ENCODE data around the gene KAT6B. TPM values are rescaled to one million over a fixed set of nuclear protein-coding genes. Genes with fewer than 3 reads are reported as not detected.
"Not testable (repeated sequence)": the region's sequence is repeated elsewhere in the genome, so short reads cannot be mapped to it uniquely, and the experiment has no call there.

The KAT6B gene
- total RNA-seq (ENCODE audit: unreplicated experiment) = 18.1 TPM
- long read RNA-seq, partial matches to known transcripts = 1 of 2 reads
- long read RNA-seq, other reads (novel, unspliced or antisense) = 1 of 2 reads

- Mint-ChIP-seq H3K27ac (ENCODE audit: unreplicated experiment) (peak within 1 kb of the TSS; percentile 96), H3K4me3 (ENCODE audit: unreplicated experiment) (peak within 1 kb of the TSS; percentile 97), H3K36me3 (ENCODE audit: low read depth, unreplicated experiment) (peaks cover 9% of the 10 kb centered on the region), H3K9me3 (ENCODE audit: unreplicated experiment) (no peaks in the 10 kb centered on the region), H3K4me1 (ENCODE audit: unreplicated experiment) (peaks cover 17% of the 10 kb centered on the region), H3K27me3 (ENCODE audit: unreplicated experiment) (peaks cover 9% of the 10 kb centered on the region)
- DNase-seq (ENCODE audit: low spot score) = peak; percentile 99
- TF ChIP-seq CTCF (IDR thresholded peaks at IDR 0.05; ENCODE audit: unreplicated experiment) = peak; percentile 45
Observed at GRCh38 chr10:74826142-74827044, at the start of gene KAT6B. KAT6B (plus strand) TSS chr10:74826600; CDS start chr10:74842858, 16,258 bp downstream.

- no peak overlapping the region for H3K27ac Mint-ChIP-seq (ENCODE audit: unreplicated experiment)
- no peak for DNase-seq (ENCODE audit: low spot score)
Observed at GRCh38 chr10:74778436-74779094, 47.8 kb upstream of the KAT6B start.

GRCh38 chr10:74781870-74782269 lies 44.5 kb upstream of the KAT6B start:
- not testable (repeated sequence) for DNase-seq (ENCODE audit: low spot score); H3K4me3 Mint-ChIP-seq (ENCODE audit: unreplicated experiment)

More at GRCh38 chr10:74778436-74779094, 47.8 kb upstream of the KAT6B start:
- TF ChIP-seq CTCF (IDR thresholded peaks at IDR 0.05; ENCODE audit: unreplicated experiment) = no peak
- peaks cover 6% of the 10 kb centered on the region for H3K9me3 Mint-ChIP-seq (ENCODE audit: unreplicated experiment)
- no peak overlapping the region for H3K4me3 Mint-ChIP-seq (ENCODE audit: unreplicated experiment)
- H3K36me3 Mint-ChIP-seq (ENCODE audit: low read depth, unreplicated experiment) = peaks cover 7% of the 10 kb centered on the region
- H3K27me3 Mint-ChIP-seq (ENCODE audit: unreplicated experiment) = no peaks in the 10 kb centered on the region
- H3K4me1 Mint-ChIP-seq (ENCODE audit: unreplicated experiment) = no peaks in the 10 kb centered on the region

DNA sequence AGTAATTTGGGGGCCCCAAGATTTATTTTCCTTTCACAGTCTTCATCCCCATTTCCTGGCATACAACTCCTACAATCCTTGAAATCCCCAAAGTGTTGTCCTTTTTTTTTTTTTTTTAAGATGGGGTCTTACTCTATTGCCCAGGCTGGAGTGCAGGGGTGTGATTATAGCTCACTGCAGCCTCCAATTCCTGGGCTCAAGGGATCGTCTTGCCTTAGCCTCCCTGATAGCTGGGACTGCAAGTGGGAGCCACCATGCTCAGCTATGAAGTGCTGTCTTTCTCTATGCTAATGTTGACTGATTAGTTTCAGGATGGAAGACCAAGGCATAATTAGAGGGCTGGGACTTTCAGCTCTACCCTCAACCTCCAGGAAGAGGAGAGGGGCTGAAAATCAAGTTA lies 41.9 kb upstream of the KAT6B start:
- no peak for DNase-seq (ENCODE audit: low spot score)
- TF ChIP-seq CTCF (IDR thresholded peaks at IDR 0.05; ENCODE audit: unreplicated experiment) = no peak
- Mint-ChIP-seq H3K4me3 (ENCODE audit: unreplicated experiment) (no peak overlapping the region), H3K27me3 (ENCODE audit: unreplicated experiment) (no peaks in the 10 kb centered on the region), H3K36me3 (ENCODE audit: low read depth, unreplicated experiment) (no peaks in the 10 kb centered on the region), H3K9me3 (ENCODE audit: unreplicated experiment) (no peaks in the 10 kb centered on the region), H3K4me1 (ENCODE audit: unreplicated experiment) (no peaks in the 10 kb centered on the region), H3K27ac (ENCODE audit: unreplicated experiment) (no peak overlapping the region)

More at GRCh38 chr10:74781870-74782269, 44.5 kb upstream of the KAT6B start:
- H3K27me3 Mint-ChIP-seq (ENCODE audit: unreplicated experiment); H3K27ac Mint-ChIP-seq (ENCODE audit: unreplicated experiment); H3K36me3 Mint-ChIP-seq (ENCODE audit: low read depth, unreplicated experiment); H3K4me1 Mint-ChIP-seq (ENCODE audit: unreplicated experiment); H3K9me3 Mint-ChIP-seq (ENCODE audit: unreplicated experiment): not testable (repeated sequence)

DNA sequence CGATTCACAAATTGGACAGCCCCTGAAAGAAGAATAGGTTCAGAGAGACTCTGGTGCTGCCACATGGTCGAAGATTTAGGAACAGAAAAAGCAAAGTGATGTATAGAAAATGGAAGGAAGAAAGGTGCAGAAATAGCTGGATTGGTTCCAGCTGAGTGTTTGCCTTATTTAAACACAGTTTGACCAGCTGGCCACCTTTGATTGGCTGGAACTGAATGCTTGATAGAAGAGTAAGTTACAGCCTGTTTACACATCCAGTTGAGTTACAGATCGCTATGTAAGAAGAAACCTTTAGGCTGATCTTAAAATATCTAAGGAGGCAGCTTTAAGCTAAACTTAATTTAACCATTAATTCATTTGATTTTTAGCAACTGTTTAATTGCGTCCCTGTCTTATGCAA lies 40.3 kb upstream of the KAT6B start:
- H3K36me3 Mint-ChIP-seq (ENCODE audit: low read depth, unreplicated experiment) = no peaks in the 10 kb centered on the region
- H3K27me3 Mint-ChIP-seq (ENCODE audit: unreplicated experiment) = no peaks in the 10 kb centered on the region
- DNase-seq (ENCODE audit: low spot score) = no peak
- no peak overlapping the region for H3K4me3 Mint-ChIP-seq (ENCODE audit: unreplicated experiment)
- no peaks in the 10 kb centered on the region for H3K4me1 Mint-ChIP-seq (ENCODE audit: unreplicated experiment)
- no peak overlapping the region for H3K27ac Mint-ChIP-seq (ENCODE audit: unreplicated experiment)
- no peaks in the 10 kb centered on the region for H3K9me3 Mint-ChIP-seq (ENCODE audit: unreplicated experiment)
- no peak for TF ChIP-seq CTCF (IDR thresholded peaks at IDR 0.05; ENCODE audit: unreplicated experiment)

Data from endothelial cell (in vitro differentiated cells).